K562 (cell line): ENCODE data around the gene URM1. TPM values are rescaled to one million over a fixed set of nuclear protein-coding genes. Genes with fewer than 3 reads are reported as not detected.

Source experiments
- ATAC-seq: fragments of 200-7000 bp; cut with Tn5 transposase; 3 replicates; pipeline ENCODE4 v1.9.1; 2020; ENCODE audit warnings: moderate library complexity
- BruUV-seq: library from RNA; stranded (reverse); fragments of 400-500 nt; replicated peaks from 2 replicates; lab custom pipeline; 2021; lab: Mats Ljungman, UMichigan
- CTCF ChIA-PET: fragments of 300-600 bp; formaldehyde crosslinking; extraction: SDS; loops from one replicate; lab custom pipeline; 2021; ENCODE audit warnings: low intra/inter-chr PET ratio; lab: Yijun Ruan, JAX
- POLR2A ChIA-PET: fragments of 300-600, 350-650 bp; sonication (Branson Sonifier 250); formaldehyde crosslinking; extraction: SDS; loops from one replicate; lab custom pipeline; 2021; ENCODE audit warnings: antibody characterized with exemption, inconsistent platforms; lab: Yijun Ruan, JAX
- DNase-seq, 4 experiments: peaks; one replicate each; pipeline versions ENCODE4 v3.0.0 to v3.0.0-alpha.2; 2011 to 2018; ENCODE audit warnings: low spot score in 3 of 4, mixed read lengths in 3 of 4; ENCODE audit errors: extremely low read depth in 1 of 4
- FAIRE-seq: peaks from 2 replicates; lab custom pipeline; 2011; peaks lifted over from hg19 to GRCh38; lab: Jason Lieb, UNC
- H2AFZ ChIP-seq: 2 replicates; pipeline ENCODE4 v1.6.0; 2011; ENCODE audit warnings: low read depth, low read length, control low read depth, inconsistent platforms
- H3K27ac ChIP-seq: fragments of 200-600 bp; 3 replicates; pipeline ENCODE4 v1.8.0; 2011; ENCODE audit warnings: low read depth, mild to moderate bottlenecking, control low read depth, inconsistent platforms, low read length, moderate library complexity, mixed read lengths; ENCODE audit errors: extremely low read depth
- H3K27me3 ChIP-seq, 2 experiments: fragments of 300-600 bp in 1 of 2; 2 replicates in 1 of 2; 3 replicates in 1 of 2; pipeline versions ENCODE4 v1.6.0 to v1.8.0; 2011; ENCODE audit warnings: inconsistent platforms in 2 of 2, low read length in 2 of 2, mild to moderate bottlenecking in 1 of 2, mixed read lengths in 1 of 2, moderate library complexity in 1 of 2; ENCODE audit not compliant: control insufficient read depth in 2 of 2, insufficient read depth in 2 of 2
- H3K36me3 ChIP-seq: fragments of 300-600 bp; 3 replicates; pipeline ENCODE4 v1.8.0; 2011; ENCODE audit warnings: mild to moderate bottlenecking, low read length, inconsistent platforms; ENCODE audit not compliant: control insufficient read depth, insufficient read depth
- H3K4me1 ChIP-seq, 2 experiments: fragments of 200-600 bp in 1 of 2; replicated peaks in 1 of 2; 2 replicates in 1 of 2; 3 replicates in 1 of 2; pipeline versions ENCODE4 v1.5.1 to v1.8.0; 2011; ENCODE audit warnings: inconsistent platforms in 2 of 2, low read length in 2 of 2, mild to moderate bottlenecking in 1 of 2, mixed read lengths in 1 of 2, moderate library complexity in 1 of 2; ENCODE audit not compliant: control insufficient read depth in 2 of 2, insufficient read depth in 2 of 2
- H3K4me2 ChIP-seq: 2 replicates; pipeline ENCODE4 v1.6.1; 2011; ENCODE audit warnings: low read length, control low read depth, inconsistent platforms, mixed read lengths; ENCODE audit not compliant: insufficient read depth
- H3K4me3 ChIP-seq: fragments of 200-600 bp; sonication (generic), shearing (Covaris generic); 2 replicates; pipeline ENCODE4 v1.5.1; 2016; ENCODE audit warnings: control low read depth, inconsistent platforms
- H3K79me2 ChIP-seq: fragments of 200-600 bp; 3 replicates; pipeline ENCODE4 v1.8.0; 2011; ENCODE audit warnings: low read length, inconsistent platforms; ENCODE audit not compliant: control insufficient read depth, insufficient read depth
- H3K9ac ChIP-seq, 2 experiments: 2 replicates each; pipeline versions ENCODE4 v1.6.0 to v1.6.1; 2011; ENCODE audit warnings: low read depth in 2 of 2, low read length in 2 of 2, control low read depth in 1 of 2, inconsistent platforms in 1 of 2, mild to moderate bottlenecking in 1 of 2, mixed read lengths in 1 of 2; ENCODE audit not compliant: insufficient read depth in 1 of 2
- H3K9me1 ChIP-seq: one replicate; pipeline ENCODE4 v1.6.0; 2011; ENCODE audit warnings: inconsistent platforms, mild to moderate bottlenecking, low read length, moderate library complexity; ENCODE audit not compliant: control insufficient read depth, insufficient read depth
- H3K9me3 ChIP-seq: replicated peaks from 2 replicates; pipeline ENCODE4 v1.5.1; 2011; ENCODE audit warnings: low read depth, low read length, inconsistent platforms; ENCODE audit not compliant: control insufficient read depth, insufficient read depth
- H4K20me1 ChIP-seq: replicated peaks from 2 replicates; pipeline ENCODE4 v1.6.1; 2011; ENCODE audit warnings: low read length, inconsistent platforms, mixed read lengths; ENCODE audit not compliant: control insufficient read depth, insufficient read depth
- BRF1 ChIP-seq: IDR thresholded peaks from 3 replicates; pipeline ENCODE4 v1.6.1; 2011; ENCODE audit warnings: borderline replicate concordance, mild to moderate bottlenecking; ENCODE audit not compliant: insufficient read length; ENCODE audit errors: extremely low read depth
- DPF2 ChIP-seq: fragments of 450-650 bp; IDR thresholded peaks from 2 replicates; pipeline ENCODE4 v1.6.1; 2016
- GATAD2B ChIP-seq: fragments of 450-650 bp; IDR thresholded peaks from 2 replicates; pipeline ENCODE4 v1.6.1; 2017; ENCODE audit warnings: mild to moderate bottlenecking, borderline replicate concordance
- NELFE ChIP-seq: IDR thresholded peaks from 2 replicates; pipeline ENCODE4 v1.6.1; 2011; ENCODE audit warnings: mild to moderate bottlenecking; ENCODE audit not compliant: insufficient read depth, insufficient read length
- RAD21 ChIP-seq, 2 experiments: fragments of 250-450 bp in 1 of 2; fragments of 450-650 bp in 1 of 2; sonication (Bioruptor Pico) in 1 of 2; formaldehyde crosslinking in 1 of 2; IDR thresholded peaks in 1 of 2; conservative IDR thresholded peaks in 1 of 2; 2 replicates each; pipeline versions ENCODE4 v1.4.0 to v1.8.0; 2020 to 2022; ENCODE audit warnings: mild to moderate bottlenecking in 2 of 2, moderate library complexity in 1 of 2
- SRSF1 ChIP-seq: fragments of 200-400 bp; formaldehyde crosslinking; IDR thresholded peaks from 2 replicates; pipeline ENCODE4 v1.6.1; 2017; ENCODE audit warnings: mild to moderate bottlenecking, low read depth, low read length, moderate library complexity
- ZBTB1 ChIP-seq: sonication (generic); formaldehyde crosslinking; IDR thresholded peaks from 2 replicates; pipeline ENCODE4 v1.8.1; 2023; ENCODE audit warnings: missing genetic modification reagents, low read depth, mild to moderate bottlenecking, borderline replicate concordance
- ZNF589 ChIP-seq: fragments of 200-800 bp; sonication (Bioruptor generic); IDR thresholded peaks from 2 replicates; pipeline ENCODE4 v1.6.1; 2016; ENCODE audit warnings: low read depth, missing genetic modification characterization, missing compliant biosample characterization
- WGBS: fragments of 100-300 bp; shearing (Covaris generic); methylation state at CpG from one replicate; pipeline ENCODE4 v1.1.6; 2016; ENCODE audit warnings: low coverage, mixed read lengths; ENCODE audit not compliant: insufficient coverage; ENCODE audit errors: missing lambda C conversion rate; 5-methylcytosine and 5-hydroxymethylcytosine counted together
- in situ Hi-C: fragments of 300-500 bp; cut with MboI; formaldehyde crosslinking; loops from 4 replicates; pipeline ENCODE4 v1.15.0; 2018; ENCODE audit warnings: inconsistent platforms, mixed read lengths
- intact Hi-C: fragments of 100-400 bp; cut with micrococcal nuclease; formaldehyde crosslinking; loops from 2 replicates; pipeline ENCODE4 v1.14.2; 2022
- polyA plus RNA-seq, 8 experiments: library from polyadenylated mRNA; depleted of rRNA in 4 of 8; stranded (reverse) in 5 of 8; unstranded in 3 of 8; fragments of >200 nt; fragmentation: Nextera tagmentation in 2 of 8; fragmentation: Illumina TruSeq in 1 of 8; extraction: Ambion mirVana in 2 of 8; extraction: Trizol in 1 of 8; gene quantifications; 2 replicates each; pipeline versions ENCODE4 v1.2.1 to v1.2.3, GENCODE V29; 2011 to 2014; ENCODE audit warnings: inconsistent platforms in 1 of 8, missing spikeins in 1 of 8
- total RNA-seq, 7 experiments: library from RNA; depleted of rRNA in 6 of 7; stranded (reverse); fragments of >200 nt in 6 of 7; fragmentation: Illumina TruSeq in 2 of 7; extraction: Trizol in 2 of 7; gene quantifications; 2 replicates each; pipeline versions ENCODE4 v1.2.1 to v1.2.3, GENCODE V29; 2011 to 2021; ENCODE audit warnings: low replicate concordance in 1 of 7

Gene URM1
- total and polyA plus RNA-seq, 9 of the 15 experiments (the other 6 are each of a cell fraction or from before 2014, with no cell fraction given), result 10.1 to 88.9 (median 53.3) TPM

DNA sequence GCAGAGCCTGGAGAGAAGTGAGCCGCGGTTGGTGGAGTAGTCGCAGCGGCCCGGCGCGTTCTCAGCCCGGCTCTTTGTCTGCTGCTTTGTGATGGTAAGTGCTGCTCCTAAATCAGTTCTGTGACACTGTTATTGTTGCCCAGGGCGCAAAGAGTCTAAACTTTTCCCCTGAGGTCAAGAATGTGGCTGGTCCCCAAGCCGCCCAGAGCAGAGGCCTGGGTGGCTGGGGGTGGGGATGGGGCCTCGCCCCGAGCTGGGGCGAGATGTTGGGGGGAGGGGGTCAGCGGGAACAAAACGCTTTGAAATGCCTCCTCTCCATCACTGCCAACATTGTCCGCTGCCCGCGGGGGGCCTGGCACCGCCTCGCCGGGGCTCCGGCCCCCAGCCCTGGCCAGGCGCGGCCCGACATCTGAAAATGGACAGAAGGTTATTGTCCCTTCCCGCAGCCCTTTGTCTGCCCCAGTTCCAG lies 37.8 kb downstream of the URM1 start:
- BruUV-seq, result no TSS peak
- ChIA-PET POLR2A (interaction anchor here (0.9 kb wide), 1 partner anchor 9 kb away, joined by 3 read pairs; no protein-coding TSS in a partner anchor), CTCF (interaction anchor here (0.6 to 1.9 kb wide), 2 partner anchors 45 to 47 kb away, joined by 4 read pairs; no protein-coding TSS in a partner anchor)
- intact Hi-C loops, result no loop called here
- Histone ChIP-seq H3K9ac (no peak overlapping the region), H4K20me1 (no peaks in the 10 kb centered on the region), H3K4me1 (peaks cover 0 to 22% of the 10 kb centered on the region in 2 experiments; a peak in 2 of 5 replicates), H3K4me2 (no peak overlapping the region), H3K9me1 (no peaks in the 10 kb centered on the region), H3K4me3 (no peak overlapping the region), H3K79me2 (no peaks in the 10 kb centered on the region), H2AFZ (no peak overlapping the region), H3K9me3 (no peaks in the 10 kb centered on the region), H3K27me3 (peaks cover 0 to 6% of the 10 kb centered on the region in 2 experiments; a peak in 2 of 5 replicates), H3K27ac (no peak overlapping the region), H3K36me3 (no peaks in the 10 kb centered on the region)
- in situ Hi-C loops, result no loop called here
- DNase-seq (no peak), ATAC-seq (no peak), FAIRE-seq (no peak)
- TF ChIP-seq GATAD2B, result no peak
- no peak for TF ChIP-seq BRF1
- no peak for TF ChIP-seq ZBTB1 (CRISPR knock-in tag)
- TF ChIP-seq ZNF589 (CRISPR knock-in tag), result no peak
- TF ChIP-seq DPF2, result no peak
- TF ChIP-seq SRSF1, result no peak
- no peak for TF ChIP-seq RAD21 (CRISPR knock-in tag; conservative IDR thresholded peaks at IDR 0.05 in 1 of 2, IDR thresholded peaks at IDR 0.05 in 1 of 2)
- TF ChIP-seq NELFE, result no peak
- 40% methylated on average over 13 of the region's 26 CpGs for WGBS
